ENCODE results near the gene PTPRN2. TPM values are rescaled to one million over a fixed set of nuclear protein-coding genes. Genes with fewer than 3 reads are reported as not detected.

The PTPRN2 gene
- total and polyA plus RNA-seq, 7 donors: 3.2 to 7.1 (median 5.5) TPM

GRCh38 chr7:157854066-157854891 is 733.3 kb downstream of the PTPRN2 start:
- Histone ChIP-seq H3K27ac (peak overlapping the region in 1 of 4 donors; percentile 54), H3K9me3 (no peaks in the 10 kb centered on the region), H3K4me1 (peaks cover 0 to 10% (median 4%) of the 10 kb centered on the region in 4 donors), H3K4me3 (no peak overlapping the region), H3K27me3 (peaks cover 0 to 3% (median 0%) of the 10 kb centered on the region in 3 donors), H3K36me3 (no peaks in the 10 kb centered on the region)
- peak; percentile 82 for DNase-seq
- intact Hi-C loops (cut with DNase I): no loop called here
- TF ChIP-seq EP300 (IDR thresholded peaks at IDR 0.05) (no peak), POLR2AphosphoS5 (IDR thresholded peaks at IDR 0.05) (peak in 1 of 4 donors; percentile 31), POLR2A (IDR thresholded peaks at IDR 0.05) (no peak), CTCF (IDR thresholded peaks at IDR 0.05) (no peak)
- 58 to 62% methylated on average over 28 of the region's 28 CpGs for WGBS, 2 donors

DNA sequence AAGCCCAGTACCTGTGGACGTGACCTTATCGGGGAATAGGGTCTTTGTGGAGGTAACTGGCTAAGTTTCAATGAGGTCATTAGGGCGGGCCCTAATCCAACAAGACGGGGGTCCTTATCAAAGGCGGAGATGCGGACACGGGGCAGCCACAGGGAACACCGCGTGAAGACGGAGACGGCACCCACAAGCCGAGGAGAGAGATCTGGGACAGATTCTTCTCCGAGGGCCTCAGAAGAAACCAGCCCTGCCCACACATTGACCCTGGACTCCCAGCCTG is 733.9 kb downstream of the PTPRN2 start:
- peak overlapping the region in 1 of 4 donors; percentile 54 for H3K27ac ChIP-seq
- no peaks in the 10 kb centered on the region for H3K36me3 ChIP-seq
- peaks cover 0 to 10% (median 4%) of the 10 kb centered on the region in 4 donors for H3K4me1 ChIP-seq
- no peak overlapping the region for H3K4me3 ChIP-seq
- intact Hi-C loops (cut with DNase I): no loop called here
- peaks cover 0 to 8% (median 0%) of the 10 kb centered on the region in 3 donors for H3K27me3 ChIP-seq
- DNase-seq: no peak
- no peak for TF ChIP-seq EP300 (IDR thresholded peaks at IDR 0.05)
- no peaks in the 10 kb centered on the region for H3K9me3 ChIP-seq
- 94 to 97% methylated on average over 13 of the region's 13 CpGs for WGBS, 2 donors

DNA sequence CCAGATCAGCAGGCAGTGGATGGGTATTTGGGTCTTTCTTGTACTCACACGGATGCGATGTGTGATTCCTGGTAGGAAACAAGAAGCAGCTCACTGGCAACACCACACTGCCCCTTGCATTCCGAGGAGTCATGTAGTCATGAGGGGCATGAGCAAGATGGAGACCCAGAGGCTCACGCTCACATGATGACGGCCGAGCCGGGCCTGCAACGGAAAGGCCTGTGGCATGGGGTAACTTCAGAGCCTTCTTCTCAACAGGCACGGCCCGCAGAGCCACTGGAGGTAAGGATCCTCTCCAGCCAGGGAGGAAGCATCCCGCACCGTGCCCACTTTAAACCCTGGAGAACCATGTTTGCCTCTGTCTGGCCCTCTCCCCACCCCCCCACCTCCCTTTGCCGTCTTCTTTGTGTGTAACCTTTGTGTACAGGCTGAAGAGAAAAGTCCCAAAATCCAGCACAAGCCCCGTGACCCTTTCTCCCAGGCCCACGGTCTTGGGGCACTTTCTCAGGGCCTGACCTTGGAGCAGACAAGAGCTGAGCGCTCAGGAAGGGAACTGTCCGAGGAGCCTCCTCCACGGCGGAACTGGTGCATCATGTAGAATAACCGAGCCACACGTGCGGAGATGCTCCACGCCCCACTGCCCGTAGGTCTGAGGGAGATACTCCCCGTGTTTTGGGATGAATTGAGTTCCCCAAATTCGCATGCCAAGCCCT is 734.4 kb downstream of the PTPRN2 start:
- Histone ChIP-seq H3K4me3 (no peak overlapping the region), H3K27ac (no peak overlapping the region), H3K4me1 (peaks cover 0 to 10% (median 4%) of the 10 kb centered on the region in 4 donors), H3K36me3 (no peaks in the 10 kb centered on the region), H3K9me3 (no peaks in the 10 kb centered on the region), H3K27me3 (peaks cover 0 to 12% (median 0%) of the 10 kb centered on the region in 3 donors)
- no peak for DNase-seq
- 93 to 95% methylated on average over 26 of the region's 26 CpGs for WGBS, 2 donors
- no peak for TF ChIP-seq POLR2A (IDR thresholded peaks at IDR 0.05)
- TF ChIP-seq EP300 (IDR thresholded peaks at IDR 0.05): no peak
- TF ChIP-seq POLR2AphosphoS5 (IDR thresholded peaks at IDR 0.05): no peak
- no peak for TF ChIP-seq CTCF (IDR thresholded peaks at IDR 0.05)
- intact Hi-C loops (cut with DNase I): no loop called here

DNA sequence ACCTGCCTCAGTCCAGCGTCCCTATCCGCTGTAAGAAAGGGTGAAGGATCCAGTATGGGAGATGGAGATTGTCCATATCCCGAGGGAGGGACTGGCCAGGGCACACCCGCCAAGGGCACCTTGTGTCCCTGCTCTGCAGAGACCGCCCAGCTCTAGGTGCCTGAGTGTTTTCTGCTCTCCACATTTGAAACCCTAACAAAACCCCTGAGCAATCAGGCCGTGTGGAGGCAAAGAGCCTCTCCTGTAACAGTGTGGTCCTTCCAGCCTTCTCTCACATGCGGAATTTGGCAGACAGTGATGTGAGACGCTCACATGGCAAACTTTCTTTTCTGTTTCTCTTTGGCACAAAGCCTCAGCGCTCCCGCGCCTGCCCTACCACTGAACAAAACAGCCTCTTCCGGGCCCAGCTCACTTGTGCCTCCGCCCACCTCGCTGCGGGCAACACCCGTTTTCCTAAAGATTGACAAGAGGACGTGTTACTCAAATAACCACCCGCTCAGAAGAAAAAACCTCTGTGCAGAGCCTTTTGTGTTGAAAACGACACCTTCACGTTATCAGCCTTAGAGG is 736.0 kb downstream of the PTPRN2 start:
- no peak overlapping the region for H3K27ac ChIP-seq
- no peak for TF ChIP-seq POLR2A (IDR thresholded peaks at IDR 0.05)
- TF ChIP-seq CTCF (IDR thresholded peaks at IDR 0.05): no peak
- no peak for TF ChIP-seq EP300 (IDR thresholded peaks at IDR 0.05)
- TF ChIP-seq POLR2AphosphoS5 (IDR thresholded peaks at IDR 0.05): peak in 1 of 4 donors; percentile 8

More for the DNA sequence above, 736.0 kb downstream of the PTPRN2 start:
- intact Hi-C loops (cut with DNase I): no loop called here
- Histone ChIP-seq H3K36me3 (no peaks in the 10 kb centered on the region), H3K4me1 (peaks cover 0 to 10% (median 4%) of the 10 kb centered on the region in 4 donors), H3K4me3 (peak overlapping the region in 3 of 4 donors; percentile 2 to 35 (median 18)), H3K27me3 (peaks cover 0 to 12% (median 0%) of the 10 kb centered on the region in 3 donors), H3K9me3 (no peaks in the 10 kb centered on the region)
- WGBS, 2 donors: 19 to 22% methylated on average over 20 of the region's 20 CpGs
- peak; percentile 76 for DNase-seq

Measured in sigmoid colon (tissue), 7 donors.